Activated B cell treated with CpG ODN at 0.5 μM for 24 hours (primary cell): ENCODE measurements around the gene SPRED2. TPM values are rescaled to one million over a fixed set of nuclear protein-coding genes. Genes with fewer than 3 reads are reported as not detected.
A peak's percentile ranks its signal among the peaks of the same experiment; 100 is the strongest.

Experiments used
- ATAC-seq: fragments of 200-7000 bp; cut with Tn5 transposase; one replicate; pipeline ENCODE4 v1.10.0; 2021; ENCODE audit warnings: low read depth, mild to moderate bottlenecking, moderate library complexity
- CTCF ChIA-PET: fragments of 350-600 bp; sonication (Branson Sonifier 250); formaldehyde crosslinking; loops from one replicate; lab custom pipeline; 2021; ENCODE audit warnings: antibody characterized with exemption; lab: Charles Lee
- POLR2A ChIA-PET: fragments of 350-600 bp; sonication (Branson Sonifier 250); formaldehyde crosslinking; loops from one replicate; lab custom pipeline; 2021; ENCODE audit warnings: antibody characterized with exemption; lab: Charles Lee
- DNase-seq: peaks from one replicate; pipeline ENCODE4 v3.0.0; 2022
- H3K27ac Mint-ChIP-seq: one replicate; pipeline ENCODE4 v1.8.0; 2020; ENCODE audit warnings: mixed read lengths
- H3K27me3 Mint-ChIP-seq: one replicate; pipeline ENCODE4 v1.8.0; 2021; ENCODE audit warnings: mixed read lengths
- H3K36me3 Mint-ChIP-seq: one replicate; pipeline ENCODE4 v1.8.0; 2021; ENCODE audit warnings: low read depth, mixed read lengths
- H3K4me1 Mint-ChIP-seq: one replicate; pipeline ENCODE4 v1.8.0; 2021; ENCODE audit warnings: mixed read lengths
- H3K4me3 Mint-ChIP-seq: one replicate; pipeline ENCODE4 v1.8.0; 2020; ENCODE audit warnings: mild to moderate bottlenecking, mixed read lengths
- H3K9me3 Mint-ChIP-seq: one replicate; pipeline ENCODE4 v1.8.0; 2020; ENCODE audit warnings: mixed read lengths
- CTCF ChIP-seq: fragments of 200-600 bp; IDR thresholded peaks from one replicate; pipeline ENCODE4 v1.8.0; 2022; ENCODE audit warnings: antibody characterized with exemption, mild to moderate bottlenecking
- intact Hi-C: fragments of 100-400 bp; cut with micrococcal nuclease; formaldehyde crosslinking; loops from one replicate; pipeline ENCODE4 v1.15.1; 2024
- total RNA-seq: library from RNA; stranded (reverse); gene quantifications from 2 replicates; pipeline ENCODE4 v1.2.3, GENCODE V29; 2022

Gene SPRED2
- total RNA-seq, 1 donor from 2014 or later: 2.5 TPM

GRCh38 chr2:65443509-65444186 lies 11.2 kb upstream of the SPRED2 start:
- no peaks in the 10 kb centered on the region for H3K9me3 Mint-ChIP-seq
- H3K27me3 Mint-ChIP-seq: peaks cover 9% of the 10 kb centered on the region
- ChIA-PET CTCF (no interaction called here), POLR2A (no interaction called here)
- DNase-seq: no peak
- H3K4me3 Mint-ChIP-seq: no peak overlapping the region
- no peak for ATAC-seq
- intact Hi-C loops: no loop called here
- H3K4me1 Mint-ChIP-seq: no peaks in the 10 kb centered on the region
- H3K27ac Mint-ChIP-seq: no peak overlapping the region
- no peaks in the 10 kb centered on the region for H3K36me3 Mint-ChIP-seq
- no peak for TF ChIP-seq CTCF

GRCh38 chr2:65442420-65443020 lies 10.1 kb upstream of the SPRED2 start:
- Mint-ChIP-seq H3K9me3 (no peaks in the 10 kb centered on the region), H3K27ac (no peak overlapping the region), H3K4me3 (no peak overlapping the region), H3K27me3 (peaks cover 14% of the 10 kb centered on the region), H3K36me3 (no peaks in the 10 kb centered on the region), H3K4me1 (no peaks in the 10 kb centered on the region)
- no peak for ATAC-seq
- ChIA-PET POLR2A (no interaction called here), CTCF (no interaction called here)
- DNase-seq: no peak
- intact Hi-C loops: no loop called here
- no peak for TF ChIP-seq CTCF

GRCh38 chr2:65438137-65438899 lies 5.9 kb upstream of the SPRED2 start:
- peaks cover 33% of the 10 kb centered on the region for H3K27me3 Mint-ChIP-seq
- no peak overlapping the region for H3K4me3 Mint-ChIP-seq
- peaks cover 3% of the 10 kb centered on the region for H3K36me3 Mint-ChIP-seq
- POLR2A ChIA-PET: no interaction called here
- no peak overlapping the region for H3K27ac Mint-ChIP-seq
- no peak for TF ChIP-seq CTCF
- peaks cover 16% of the 10 kb centered on the region for H3K4me1 Mint-ChIP-seq
- ATAC-seq (no peak), DNase-seq (no peak)
- CTCF ChIA-PET: no interaction called here
- no peaks in the 10 kb centered on the region for H3K9me3 Mint-ChIP-seq
- intact Hi-C loops: no loop called here

- intact Hi-C loops: no loop called here
- POLR2A ChIA-PET: interaction anchor here (1.1 kb wide), 1 partner anchor 30 kb away, joined by 4 read pairs; no protein-coding TSS in a partner anchor
- TF ChIP-seq CTCF: no peak
Measured at GRCh38 chr2:65437392-65438135, 5.2 kb upstream of the SPRED2 start.

More at GRCh38 chr2:65437392-65438135, 5.2 kb upstream of the SPRED2 start:
- Mint-ChIP-seq H3K36me3 (peaks cover 3% of the 10 kb centered on the region), H3K4me3 (peak overlapping the region; percentile 93), H3K9me3 (no peaks in the 10 kb centered on the region), H3K4me1 (peaks cover 20% of the 10 kb centered on the region), H3K27me3 (peaks cover 31% of the 10 kb centered on the region), H3K27ac (no peak overlapping the region)
- no peak for ATAC-seq
- CTCF ChIA-PET: no interaction called here
- DNase-seq: no peak
